Stimulated activated CD4-positive, alpha-beta T cell treated with anti-CD3 and anti-CD28 coated beads, Interleukin-4, amount 100 ng/mL, for 1 hour (primary cell): Measurements from ENCODE around the gene NPL.
A peak's percentile ranks its signal among the peaks of the same experiment; 100 is the strongest.

Source experiments
- DNase-seq: peaks from one replicate; pipeline ENCODE4 v3.0.0-alpha.2; 2020

Gene NPL

DNA sequence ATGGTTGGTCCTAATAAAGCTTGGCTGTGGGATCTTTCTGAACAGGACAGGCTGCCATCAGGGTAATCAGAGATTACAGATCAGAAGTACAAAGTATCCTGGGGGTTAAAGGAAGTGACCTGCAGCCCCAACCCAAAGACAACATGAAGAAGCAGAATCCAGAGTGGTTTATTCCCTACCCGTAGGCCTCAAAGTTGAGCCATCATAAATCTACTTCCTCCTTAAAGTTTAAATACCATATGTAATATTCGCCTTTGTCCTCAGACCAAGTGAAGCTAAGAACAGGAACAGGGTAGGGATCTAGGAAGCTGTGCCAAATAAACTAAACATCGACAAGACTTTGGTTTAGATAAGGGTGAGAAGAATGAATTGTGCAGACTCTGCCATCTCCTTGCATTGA, 33.6 kb downstream of the NPL start:
- no peak for DNase-seq

DNA sequence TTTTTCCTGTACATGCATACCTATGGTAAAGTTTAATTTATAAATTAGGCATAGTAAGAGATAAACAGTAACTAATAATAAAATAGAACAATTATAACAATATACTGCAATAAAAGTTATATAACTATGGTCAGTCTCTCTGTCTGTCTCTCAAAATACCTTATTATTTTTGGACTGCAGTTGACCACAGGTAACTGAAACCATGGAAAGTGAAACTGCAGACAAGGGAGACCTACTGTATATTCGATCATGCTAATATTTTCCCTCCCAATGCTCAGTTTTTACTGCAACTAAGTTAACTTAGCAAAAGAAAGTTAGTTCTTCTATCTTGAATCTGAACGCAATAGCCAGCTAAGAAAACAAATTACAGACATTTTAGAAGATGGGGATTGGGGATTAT, 37.3 kb downstream of the NPL start:
- DNase-seq: no peak

DNA sequence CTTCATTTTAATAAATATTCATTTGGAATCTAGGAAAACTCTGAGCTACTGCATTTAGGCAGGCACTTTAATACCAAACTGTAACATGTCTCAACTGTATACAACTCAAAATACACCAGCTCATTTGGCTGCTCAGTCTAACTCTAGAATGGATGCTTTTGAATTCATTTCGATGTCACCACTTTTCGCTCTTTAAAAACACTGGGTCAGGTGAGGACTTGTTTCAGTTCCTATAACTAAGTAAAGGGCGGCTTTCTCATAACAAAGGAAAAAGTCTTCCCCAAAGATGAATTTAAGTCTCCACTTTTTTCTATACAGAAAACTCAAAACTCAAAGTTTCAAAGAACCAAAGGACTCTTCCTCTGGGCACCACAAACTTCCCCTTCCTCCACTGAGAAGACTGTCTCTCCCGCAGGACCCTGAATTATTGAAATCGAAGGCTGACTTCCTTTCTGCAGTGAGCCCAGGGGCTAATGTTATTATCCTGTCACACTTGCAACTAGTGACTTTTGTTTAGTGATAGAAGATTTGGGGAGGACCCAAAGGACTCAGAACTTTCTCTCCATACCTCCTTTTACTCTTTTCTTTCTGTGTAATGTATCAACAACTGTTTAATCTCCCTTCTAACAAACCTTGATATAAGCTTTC, 39.8 kb downstream of the NPL start:
- DNase-seq: no peak

DNA sequence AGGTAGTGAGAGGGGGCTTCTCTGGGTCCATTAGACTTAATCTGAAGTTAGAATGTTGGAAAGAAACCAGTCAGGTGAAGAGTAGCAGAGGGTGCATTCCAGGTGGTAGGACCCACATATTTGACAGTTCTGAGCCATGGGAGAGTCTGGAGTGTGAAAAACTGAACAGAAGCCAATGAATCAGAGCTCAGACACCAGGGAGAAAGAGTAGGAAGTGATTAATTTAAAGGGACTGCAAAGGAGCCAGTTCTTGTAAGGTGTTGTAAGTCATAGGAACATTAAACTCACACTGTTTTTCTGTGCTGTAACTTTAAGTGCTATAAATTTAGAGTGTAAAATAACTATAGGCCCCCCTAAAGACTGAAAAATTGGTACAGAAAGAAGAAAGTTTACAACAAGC, 43.7 kb downstream of the NPL start:
- DNase-seq: no peak

DNA sequence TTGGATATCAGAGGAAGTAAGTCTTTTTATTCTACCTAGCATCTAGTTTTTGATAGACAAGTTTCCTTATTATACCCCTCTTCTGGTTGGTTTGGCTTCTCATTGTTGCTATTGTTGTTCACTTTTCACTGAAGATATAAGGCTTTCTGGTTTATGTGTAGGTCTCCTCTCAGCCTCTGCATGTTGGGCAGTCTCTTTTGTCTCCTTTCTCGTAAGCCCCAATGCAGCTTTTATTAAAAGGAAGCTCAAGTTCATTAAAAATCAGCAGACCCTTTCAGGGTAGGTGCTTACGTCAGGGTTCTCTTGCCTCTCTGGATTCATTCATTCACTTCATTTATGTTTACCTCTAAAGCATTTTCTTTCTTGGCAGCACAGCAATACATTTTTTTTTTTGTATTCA, 44.8 kb downstream of the NPL start:
- DNase-seq: no peak

DNA sequence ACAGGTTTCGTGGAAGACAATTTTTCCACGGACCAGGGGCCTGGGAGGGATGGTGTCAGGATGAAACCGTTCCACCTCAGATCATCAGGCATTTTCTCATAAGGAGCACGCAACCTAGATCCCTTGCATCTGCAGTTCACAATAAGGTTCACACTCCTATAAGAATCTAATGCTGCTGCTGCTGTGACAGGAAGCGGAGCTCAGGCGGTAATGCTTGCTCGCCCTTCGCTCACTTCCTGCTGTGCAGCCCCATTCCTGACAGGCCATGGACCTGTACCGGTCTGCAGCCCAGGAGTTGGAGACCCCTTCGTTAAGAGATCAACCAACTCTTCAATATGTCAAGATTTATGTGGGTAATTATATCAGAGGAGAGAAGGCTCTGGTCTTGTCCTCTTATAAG, 46.2 kb downstream of the NPL start:
- no peak for DNase-seq

DNA sequence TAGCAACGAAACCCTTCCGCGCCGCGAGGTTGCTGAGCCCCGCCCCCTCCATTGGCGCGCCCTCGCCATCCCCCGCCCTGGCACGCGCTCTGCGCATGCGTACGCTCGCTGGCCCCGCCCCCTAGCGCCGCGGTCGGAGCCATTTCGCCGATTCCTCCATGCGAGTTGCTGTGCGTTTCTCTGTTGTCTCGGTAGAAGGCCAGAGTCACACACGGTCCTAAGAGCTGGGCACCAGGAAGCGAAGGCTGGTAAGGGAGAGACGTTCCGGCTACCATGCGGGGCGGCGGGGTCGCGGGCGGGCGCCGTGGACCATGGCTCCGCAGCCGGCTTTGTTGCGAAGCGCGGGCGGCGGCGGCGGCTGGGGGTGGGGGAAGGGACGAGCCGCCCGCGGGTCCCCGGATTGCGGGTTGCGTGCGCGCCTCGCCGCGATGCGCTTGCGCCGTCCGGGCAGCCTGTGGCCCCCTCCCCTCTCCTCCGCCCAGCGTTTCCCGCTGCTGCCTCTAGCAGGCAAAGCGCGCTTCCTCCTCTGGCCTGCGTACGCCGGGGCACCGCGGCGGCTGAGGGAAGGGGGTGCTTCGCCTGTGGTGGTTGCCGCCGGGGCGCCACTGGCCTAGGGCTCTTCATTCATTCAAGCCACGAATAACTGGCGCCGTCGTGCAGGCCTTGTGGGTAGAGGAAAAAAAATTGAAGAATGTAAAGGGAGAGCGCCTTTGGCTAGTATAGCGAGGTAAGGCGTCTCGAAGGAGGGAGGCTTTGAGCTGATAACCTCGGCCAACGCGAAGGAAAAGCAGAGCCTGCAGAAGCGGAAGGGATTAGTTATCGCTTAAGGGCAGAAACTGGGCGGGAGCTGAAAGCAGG, 49.9 kb downstream of the NPL start, which contains the start of gene DHX9:
DHX9 (plus strand) TSS at position 139 of the 858 bp plus-strand sequence. CDS start 3,220 bp downstream, outside the sequence.
- DNase-seq: peak; percentile 96

DNA sequence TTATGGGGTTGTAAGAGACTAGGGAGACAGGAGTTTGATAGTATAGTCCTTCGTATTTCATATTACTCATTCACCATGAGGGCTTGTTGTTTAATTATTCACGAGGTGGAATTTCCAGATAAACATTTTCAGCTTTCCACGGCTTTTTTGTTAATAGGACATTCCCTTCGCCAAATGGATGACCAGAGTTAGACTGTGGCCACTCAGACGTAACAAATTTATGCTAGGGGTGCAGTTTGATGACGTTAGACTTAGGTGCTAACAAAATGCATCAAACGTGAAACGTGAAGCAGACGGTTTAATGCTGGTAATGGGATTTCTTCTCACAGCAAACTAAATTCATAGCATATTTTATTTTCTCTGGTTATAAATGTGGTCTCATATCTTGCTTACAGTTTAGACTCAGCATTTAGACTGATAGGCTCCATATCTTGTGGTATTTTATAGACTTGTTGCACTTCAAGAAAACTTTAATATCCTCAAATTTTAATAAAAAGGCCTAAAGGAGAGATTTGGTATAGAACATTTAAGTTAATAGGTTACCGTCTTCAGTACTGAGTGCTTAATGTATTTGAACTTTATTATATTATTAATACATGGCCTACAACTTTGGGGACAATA, 51.9 kb downstream of the NPL start:
- no peak for DNase-seq

DNA sequence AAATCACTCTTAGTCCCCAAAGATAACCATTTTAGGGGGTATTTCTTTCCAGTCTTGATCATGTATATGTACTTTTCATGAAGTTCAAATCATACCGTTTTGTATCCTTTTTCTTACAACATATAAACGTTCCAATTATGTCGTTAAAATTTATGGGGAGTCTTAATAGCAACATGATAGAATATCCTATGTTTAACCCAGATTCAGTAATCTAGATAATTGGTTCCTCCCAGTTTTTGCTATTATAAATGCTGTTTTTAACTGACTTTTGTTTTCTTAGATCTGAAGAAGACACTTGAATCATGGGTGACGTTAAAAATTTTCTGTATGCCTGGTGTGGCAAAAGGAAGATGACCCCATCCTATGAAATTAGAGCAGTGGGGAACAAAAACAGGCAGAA, 52.7 kb downstream of the NPL start:
- DNase-seq: no peak

DNA sequence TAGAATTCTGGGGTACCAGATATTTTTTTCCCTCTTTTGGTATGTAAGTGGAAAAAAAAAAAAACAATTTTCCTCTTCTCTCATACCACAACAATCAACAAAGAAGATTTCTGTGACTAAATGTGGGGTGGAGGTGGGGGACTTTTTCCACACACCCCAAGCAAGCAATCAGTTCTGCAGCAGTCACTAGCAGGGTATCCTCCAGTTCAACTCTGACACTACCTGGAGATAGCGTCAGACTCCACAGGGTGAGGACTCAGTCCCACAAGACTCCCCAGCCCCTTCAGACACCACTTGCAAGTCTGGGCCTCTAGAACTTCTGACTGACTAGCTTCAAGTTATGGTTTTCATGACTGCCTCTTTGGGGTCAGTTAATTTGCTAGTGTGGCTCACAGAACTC, 55.8 kb downstream of the NPL start:
- no peak for DNase-seq

DNA sequence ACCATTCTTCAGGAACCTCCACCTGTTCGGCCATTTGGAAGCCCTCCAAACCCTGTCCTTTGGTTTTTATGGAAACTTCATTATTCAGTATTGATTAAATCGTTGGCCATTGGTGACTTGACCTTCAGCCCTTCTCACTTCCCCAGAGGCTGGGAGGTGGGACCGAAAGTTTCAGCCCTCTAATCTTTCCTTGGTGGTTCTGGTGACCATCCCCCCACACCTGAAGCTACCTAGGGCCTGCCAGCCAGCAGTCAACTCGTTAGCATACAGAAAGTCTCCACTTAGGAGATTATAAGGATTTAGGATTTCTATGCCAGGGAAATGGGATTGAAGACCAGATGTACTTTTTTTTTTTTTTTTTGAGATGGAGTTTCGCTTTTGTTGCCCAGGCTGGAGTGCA, 56.3 kb downstream of the NPL start:
- no peak for DNase-seq

DNA sequence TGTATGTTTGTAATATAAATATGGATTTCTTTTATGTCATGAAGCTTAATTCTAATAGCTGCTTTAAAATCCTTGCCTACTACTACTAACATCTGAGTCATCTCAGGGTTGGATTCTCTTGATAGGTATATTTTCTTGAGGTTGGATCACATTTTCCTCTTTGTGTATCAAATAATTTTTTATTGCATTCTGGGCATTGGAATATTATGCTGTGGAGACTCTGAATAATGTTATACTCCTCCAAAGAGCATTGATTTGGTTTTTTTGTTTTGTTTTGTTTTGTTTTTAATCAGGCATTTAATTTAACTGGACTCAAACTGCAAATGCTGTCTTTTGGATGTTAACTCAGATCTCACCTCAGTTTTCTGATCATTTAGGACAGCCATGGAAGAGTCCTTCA, 57.5 kb downstream of the NPL start:
- no peak for DNase-seq

DNA sequence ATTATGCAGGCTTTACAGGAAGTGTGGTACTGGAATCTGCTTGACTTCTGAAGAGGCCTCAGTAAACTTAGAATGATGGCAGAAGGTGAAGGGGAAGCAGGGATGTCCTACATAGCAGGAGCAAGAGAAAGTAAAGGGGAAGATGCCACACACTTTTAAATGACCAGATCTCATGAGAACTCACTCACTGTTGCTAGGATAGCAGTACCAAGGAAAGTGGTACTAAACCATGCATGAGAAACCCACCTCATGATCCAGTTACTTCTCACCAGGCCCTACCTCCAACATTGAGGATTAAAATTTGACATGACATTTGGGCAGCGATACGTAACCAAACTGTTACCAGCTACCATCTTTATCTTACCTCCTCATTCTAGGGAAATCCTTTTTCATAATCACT, 59.2 kb downstream of the NPL start:
- no peak for DNase-seq

DNA sequence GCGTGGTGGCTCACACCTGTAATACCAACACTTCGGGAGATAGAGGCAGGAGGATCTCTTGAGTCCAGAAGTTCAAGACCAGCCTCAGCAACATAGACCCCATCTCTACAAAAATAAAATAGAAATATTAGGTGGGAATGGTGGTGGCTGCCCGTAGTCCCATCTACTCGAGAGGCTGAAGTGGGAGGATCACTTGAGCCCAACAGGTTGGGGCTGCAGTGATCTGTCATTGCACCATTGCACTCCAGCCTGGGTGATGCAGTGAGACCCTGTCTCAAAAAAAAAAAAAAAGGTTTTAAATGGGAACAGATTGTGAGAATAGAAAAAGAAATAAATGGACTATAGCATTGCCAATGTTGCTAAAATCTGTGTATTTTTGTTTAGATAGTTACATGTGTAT, 60.7 kb downstream of the NPL start:
- DNase-seq: no peak

DNA sequence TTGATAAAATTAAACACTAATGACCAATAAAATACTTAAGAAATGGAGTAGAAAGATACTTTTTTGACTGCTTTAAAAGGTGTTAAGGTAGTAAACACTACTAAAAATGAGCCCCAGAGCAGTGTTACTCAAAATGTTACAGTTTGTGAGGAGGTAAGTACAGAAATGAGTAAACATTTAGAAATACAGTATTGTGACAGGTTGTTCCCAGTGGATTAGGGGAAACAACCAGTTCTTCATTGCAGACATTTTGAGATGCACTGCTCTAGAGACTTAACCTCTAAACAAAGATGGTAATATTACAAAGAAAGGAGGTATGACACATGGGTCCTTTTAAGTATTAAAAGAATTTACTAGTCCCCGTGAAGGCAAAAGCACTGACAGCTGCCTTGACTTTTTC, 62.3 kb downstream of the NPL start:
- no peak for DNase-seq

DNA sequence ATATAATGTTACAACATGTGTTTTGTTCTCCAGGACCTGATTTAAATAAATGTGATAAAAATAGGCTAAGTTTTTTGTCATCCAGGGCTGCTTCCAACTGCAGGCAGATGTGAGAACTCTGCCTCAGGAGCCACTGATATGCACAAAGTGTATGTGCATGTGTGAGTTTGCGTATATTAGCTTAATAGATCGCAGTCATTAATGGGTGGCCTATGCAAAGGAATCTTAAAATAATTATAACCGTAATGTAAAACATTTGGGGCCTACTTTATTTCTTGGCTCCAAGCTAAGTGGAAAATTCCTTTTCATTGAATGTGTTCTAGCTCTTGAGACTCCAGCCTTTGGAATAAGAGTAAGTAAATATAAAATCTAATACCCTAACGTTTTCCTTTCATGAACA, 66.3 kb downstream of the NPL start:
- DNase-seq: no peak

DNA sequence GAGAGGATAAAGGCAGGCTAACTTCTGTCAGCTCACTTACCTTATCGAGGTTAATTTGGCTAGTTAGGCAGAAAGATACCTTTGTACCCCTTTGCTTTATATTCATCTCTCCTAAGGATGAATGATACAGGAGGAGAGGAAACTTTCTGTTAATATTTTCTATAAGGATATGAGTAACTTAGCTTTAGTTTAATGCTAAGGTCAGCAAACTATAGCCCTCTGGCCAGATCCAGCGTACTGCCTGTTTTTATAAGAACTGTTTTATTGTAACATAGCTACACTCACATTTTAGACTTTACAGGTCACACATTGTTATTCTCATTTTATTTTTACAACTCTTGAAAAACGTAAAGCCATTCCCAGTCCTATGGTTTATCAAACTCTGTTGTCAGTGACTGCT, 67.6 kb downstream of the NPL start:
- DNase-seq: no peak

DNA sequence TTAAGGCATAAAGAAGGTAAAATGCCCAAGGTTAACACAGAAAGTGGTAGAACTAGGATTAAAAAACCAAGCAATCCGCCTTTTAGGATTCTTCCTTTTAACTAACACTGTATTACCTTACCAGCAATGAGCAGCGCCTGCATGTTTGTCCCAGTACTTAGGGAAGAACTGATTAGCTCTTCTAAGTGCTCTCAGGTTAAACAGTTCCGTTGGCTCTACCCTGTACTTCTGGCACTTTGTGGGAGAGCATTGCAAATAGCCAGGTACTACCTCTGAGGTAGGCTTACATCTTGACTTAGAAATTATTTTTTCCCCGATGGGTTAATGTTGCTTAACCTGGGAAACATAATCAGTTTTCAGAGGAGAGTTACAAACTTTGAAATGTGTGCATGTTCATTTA, 71.1 kb downstream of the NPL start:
- no peak for DNase-seq

DNA sequence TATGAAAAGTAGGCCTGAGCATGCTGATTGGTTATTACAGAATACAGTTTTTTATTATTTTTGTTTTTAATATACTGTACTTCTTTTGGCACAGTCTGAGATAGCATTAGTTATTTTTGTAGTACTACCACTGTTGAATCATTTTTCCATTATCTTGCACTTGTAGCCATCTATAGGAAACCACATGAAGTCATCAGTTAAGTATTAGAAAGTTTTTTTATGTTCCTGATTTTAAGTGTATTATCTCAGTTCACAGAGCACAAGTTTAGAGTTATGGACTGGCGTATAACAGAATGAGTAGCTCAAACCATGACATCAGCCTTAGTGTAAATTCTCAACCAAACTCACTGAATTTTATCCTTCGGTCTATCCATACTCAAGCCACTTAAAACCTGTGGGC, 72.4 kb downstream of the NPL start:
- DNase-seq: no peak

DNA sequence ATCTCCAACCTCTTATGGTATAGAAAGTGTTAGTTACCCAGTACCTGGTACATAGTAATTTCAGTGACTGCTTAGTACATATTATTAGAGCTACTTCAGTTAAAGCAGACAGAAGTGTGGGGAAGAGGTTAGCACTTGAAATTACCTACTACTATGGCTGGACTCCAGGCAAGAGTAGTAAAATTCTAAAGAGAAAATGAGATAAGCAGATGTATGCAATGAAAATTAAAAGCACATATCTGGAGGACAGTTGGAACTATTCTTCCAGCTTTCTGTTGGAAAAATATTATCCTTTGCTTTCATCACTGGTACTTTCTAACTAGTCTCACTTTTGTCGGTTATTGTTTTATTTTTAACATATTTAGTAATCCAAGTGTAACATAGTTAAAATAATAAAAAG, 73.3 kb downstream of the NPL start:
- no peak for DNase-seq

DNA sequence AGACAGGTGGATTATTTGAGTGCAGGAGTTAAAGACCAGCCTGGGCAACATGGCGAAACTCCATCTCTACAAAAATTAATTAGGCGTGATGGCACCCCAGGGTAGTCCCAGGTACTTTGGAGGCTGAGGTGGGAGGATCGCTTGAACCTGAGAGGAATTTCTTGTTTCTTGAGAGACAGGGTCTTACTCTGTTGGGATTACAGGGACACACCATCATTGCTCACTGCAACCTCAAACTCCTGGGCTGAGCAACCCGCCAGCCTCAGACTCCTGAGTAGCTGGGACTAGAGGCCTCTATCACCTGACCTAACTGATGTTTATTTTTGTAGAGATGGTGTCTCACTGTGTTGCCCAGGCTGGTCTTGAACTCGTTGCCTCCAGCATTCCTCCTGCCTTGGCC, 74.4 kb downstream of the NPL start:
- no peak for DNase-seq

DNA sequence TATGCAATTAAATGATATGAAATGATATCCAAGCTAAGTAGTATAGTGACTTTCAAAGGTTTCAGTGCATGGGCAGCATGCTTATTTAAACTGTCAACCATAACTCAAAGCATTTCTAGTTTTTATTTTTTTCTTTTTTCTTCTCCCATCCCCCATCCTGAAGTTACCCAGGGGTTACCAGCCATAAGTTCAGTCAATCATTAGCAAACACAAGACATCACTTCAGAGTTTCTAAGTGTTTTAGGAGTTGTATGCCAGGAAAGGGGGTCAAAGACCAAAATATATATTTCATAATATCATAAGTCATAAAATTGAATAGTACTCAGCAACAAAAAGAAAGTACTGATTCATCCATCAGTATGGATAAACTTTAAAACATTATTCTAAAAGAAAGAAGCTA, 78.3 kb downstream of the NPL start:
- DNase-seq: no peak

DNA sequence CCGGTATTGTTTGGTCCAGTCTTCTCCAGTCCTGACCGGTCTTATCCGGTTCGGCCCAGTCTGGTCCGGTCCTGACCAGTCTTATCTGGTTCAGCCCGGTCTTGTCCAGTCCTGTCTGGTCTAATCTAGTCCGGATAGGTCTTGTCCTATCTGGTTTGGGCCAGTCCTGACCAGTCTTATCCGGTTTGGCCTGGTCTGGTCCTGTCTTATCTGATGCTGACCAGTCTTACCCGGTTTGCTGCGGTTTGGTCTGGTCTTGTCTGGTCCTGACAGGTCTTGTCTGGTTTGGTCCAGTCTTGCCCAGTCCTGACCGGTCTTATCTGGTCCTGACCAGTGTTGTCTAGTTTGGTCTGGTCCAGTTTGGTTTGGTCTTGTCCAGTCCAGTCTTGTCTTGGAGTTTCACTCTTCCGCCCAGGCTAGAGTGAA, 79.7 kb downstream of the NPL start:
- no peak for DNase-seq

DNA sequence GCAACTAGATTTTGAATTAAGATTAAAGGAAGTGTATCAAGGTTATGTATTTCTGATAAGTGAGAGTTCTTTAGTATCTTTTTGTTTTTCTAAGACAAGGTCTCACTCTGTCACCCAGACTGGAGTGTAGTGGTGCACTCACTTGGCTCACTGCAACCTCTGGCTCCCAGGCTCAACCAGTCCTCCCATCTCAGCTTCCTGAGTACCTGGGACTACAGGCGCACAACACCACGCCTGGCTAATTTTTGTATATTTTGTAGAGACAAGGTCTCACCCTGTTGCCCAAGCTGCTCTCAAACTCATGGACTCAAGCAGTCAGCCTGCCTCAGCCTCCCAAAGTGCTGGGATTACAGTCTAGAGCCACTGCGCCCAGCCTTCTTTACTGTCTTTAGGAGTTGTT, 83.3 kb downstream of the NPL start:
- DNase-seq: no peak
